Measurements from ENCODE around the gene CDH22. TPM values are rescaled to one million over a fixed set of nuclear protein-coding genes. Genes with fewer than 3 reads are reported as not detected.

CDH22 gene
- total and polyA plus RNA-seq, 2 donors from 2014 or later, result 0.19 to 1.6 TPM

DNA sequence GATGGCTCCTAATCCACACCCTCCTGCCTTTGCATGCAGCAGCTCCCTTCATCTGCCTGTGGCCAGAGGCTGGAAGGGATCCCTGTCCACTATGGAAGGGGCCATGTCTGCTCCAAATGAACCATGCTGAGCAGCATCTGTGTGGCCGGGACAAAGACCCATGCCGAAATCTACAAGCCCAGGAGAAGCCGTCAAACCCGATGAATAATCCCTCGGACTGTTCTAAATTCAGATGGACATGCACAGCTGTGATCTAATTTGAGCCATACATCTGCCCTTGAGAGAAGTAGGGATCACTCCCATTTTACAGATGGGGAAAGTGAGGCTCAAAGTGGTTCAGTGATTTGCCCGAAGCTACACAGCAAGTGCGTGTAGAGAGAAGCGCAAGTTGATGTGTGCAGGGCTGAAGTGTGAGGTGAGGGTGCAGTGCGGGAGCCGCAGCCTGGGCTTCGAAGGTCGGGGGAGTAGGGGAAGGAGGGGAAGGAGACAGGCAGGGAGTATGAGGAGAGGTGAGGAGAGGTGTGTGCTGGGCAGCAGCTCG is 22.6 kb upstream of the CDH22 start:
- Histone ChIP-seq H3K4me1 (ENCODE audit: control insufficient read depth in 2 of 3, insufficient read depth in 2 of 3, low read depth in 1 of 3, low read length in 3 of 3) (peaks cover 0 to 2% (median 0%) of the 10 kb centered on the region in 3 donors), H3K9me3 (ENCODE audit: control insufficient read depth in 2 of 3, insufficient read depth in 1 of 3, low read length in 3 of 3) (no peaks in the 10 kb centered on the region), H3K9ac (ENCODE audit: low read length in 3 of 3) (no peak overlapping the region), H3K4me3 (ENCODE audit: low read length in 3 of 3) (no peak overlapping the region), H3K27ac (ENCODE audit: low read depth in 2 of 2, low read length in 2 of 2) (no peak overlapping the region), H3K27me3 (ENCODE audit: control insufficient read depth, insufficient read depth, low read length) (no peaks in the 10 kb centered on the region), H3K36me3 (ENCODE audit: control insufficient read depth in 2 of 3, insufficient read depth in 3 of 3, low read length in 3 of 3) (no peaks in the 10 kb centered on the region)
- TF ChIP-seq, protein P1, sequence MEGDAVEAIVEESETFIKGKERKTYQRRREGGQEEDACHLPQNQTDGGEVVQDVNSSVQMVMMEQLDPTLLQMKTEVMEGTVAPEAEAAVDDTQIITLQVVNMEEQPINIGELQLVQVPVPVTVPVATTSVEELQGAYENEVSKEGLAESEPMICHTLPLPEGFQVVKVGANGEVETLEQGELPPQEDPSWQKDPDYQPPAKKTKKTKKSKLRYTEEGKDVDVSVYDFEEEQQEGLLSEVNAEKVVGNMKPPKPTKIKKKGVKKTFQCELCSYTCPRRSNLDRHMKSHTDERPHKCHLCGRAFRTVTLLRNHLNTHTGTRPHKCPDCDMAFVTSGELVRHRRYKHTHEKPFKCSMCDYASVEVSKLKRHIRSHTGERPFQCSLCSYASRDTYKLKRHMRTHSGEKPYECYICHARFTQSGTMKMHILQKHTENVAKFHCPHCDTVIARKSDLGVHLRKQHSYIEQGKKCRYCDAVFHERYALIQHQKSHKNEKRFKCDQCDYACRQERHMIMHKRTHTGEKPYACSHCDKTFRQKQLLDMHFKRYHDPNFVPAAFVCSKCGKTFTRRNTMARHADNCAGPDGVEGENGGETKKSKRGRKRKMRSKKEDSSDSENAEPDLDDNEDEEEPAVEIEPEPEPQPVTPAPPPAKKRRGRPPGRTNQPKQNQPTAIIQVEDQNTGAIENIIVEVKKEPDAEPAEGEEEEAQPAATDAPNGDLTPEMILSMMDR (IDR thresholded peaks at IDR 0.05; ENCODE audit: borderline replicate concordance, extremely low read depth, insufficient read depth), result no peak
- intact Hi-C loops (cut with DNase I), result no loop called here
- no peak for FAIRE-seq
- no peak for DNase-seq

DNA sequence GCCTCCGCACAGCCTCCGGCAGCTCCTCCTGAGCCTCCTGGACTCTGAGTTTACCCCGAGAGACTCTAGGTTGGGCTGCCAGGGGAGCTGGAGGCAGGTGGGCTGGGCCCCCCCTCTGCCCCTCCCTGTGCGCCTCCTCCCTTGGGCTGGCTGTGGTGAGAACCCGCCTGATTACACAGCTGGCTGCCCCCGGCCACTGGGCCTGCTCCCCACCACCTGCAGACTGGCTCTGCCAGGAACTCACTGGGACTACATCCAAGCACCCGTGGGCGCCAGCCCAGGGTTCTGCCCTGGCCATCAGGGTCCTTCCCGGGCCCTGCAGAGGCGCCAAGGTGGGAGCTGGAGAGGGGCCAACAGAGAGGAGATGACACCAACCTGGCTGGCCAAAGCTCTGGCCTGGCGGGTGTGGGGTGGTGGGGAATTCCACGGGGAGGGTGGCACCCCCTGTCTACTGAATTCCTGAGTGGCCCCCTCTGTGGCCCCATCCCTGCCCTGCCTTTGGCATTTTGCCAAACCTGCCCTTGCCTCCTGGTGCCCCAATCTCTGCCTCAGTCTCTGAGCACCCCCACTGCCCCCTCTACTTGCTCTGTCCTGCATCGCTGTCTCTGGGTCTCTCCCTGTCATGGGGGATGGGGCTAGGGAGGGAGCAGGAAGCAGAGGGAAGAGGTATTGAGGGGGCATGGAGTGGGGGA is 21.9 kb upstream of the CDH22 start:
- H3K27ac ChIP-seq (ENCODE audit: low read depth in 2 of 2, low read length in 2 of 2), result no peak overlapping the region
- intact Hi-C loops (cut with DNase I), result no loop called here
- no peak for FAIRE-seq

DNA sequence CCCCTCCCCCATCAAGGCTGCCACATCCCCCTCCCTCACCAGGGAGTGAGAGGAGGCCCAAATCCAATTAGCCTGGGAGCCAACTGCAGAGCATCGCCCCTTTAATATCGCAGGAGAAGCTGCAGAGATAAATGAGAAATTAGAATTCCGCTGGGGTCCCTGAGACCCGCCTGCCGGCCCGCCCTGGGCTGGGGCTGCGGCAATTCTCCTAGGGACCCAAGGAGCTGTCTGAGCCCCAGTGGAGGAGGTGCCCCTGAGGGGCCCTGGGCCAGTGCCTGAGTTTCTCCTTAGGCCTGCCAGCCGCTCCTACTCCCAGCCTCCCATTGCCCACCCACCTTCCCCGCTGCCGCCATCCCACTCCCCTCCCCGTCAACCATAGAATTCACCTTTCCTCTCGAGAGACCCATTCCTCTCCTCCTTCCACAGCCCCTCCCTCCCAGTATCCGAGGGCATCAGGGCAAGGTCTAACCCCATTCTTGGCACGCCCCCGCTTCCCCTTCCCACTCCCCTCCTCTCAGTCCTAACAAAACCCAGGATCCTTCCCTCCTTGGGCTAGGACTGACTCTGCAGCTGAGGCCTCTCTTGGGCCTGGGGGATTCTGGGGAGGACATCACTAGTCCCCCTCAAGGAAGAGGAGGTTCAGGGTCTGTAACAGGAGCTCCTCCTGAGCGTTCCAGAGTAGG is 20.0 kb upstream of the CDH22 start:
- no peaks in the 10 kb centered on the region for H3K27me3 ChIP-seq (ENCODE audit: control insufficient read depth, insufficient read depth, low read length)
- no peak for DNase-seq
- no peak overlapping the region for H3K4me3 ChIP-seq (ENCODE audit: low read length in 3 of 3)
- no peaks in the 10 kb centered on the region for H3K36me3 ChIP-seq (ENCODE audit: control insufficient read depth in 2 of 3, insufficient read depth in 3 of 3, low read length in 3 of 3)
- intact Hi-C loops (cut with DNase I), result no loop called here
- H3K9ac ChIP-seq (ENCODE audit: low read length in 3 of 3), result no peak overlapping the region
- no peak for FAIRE-seq
- H3K27ac ChIP-seq (ENCODE audit: low read depth in 2 of 2, low read length in 2 of 2), result no peak overlapping the region
- H3K9me3 ChIP-seq (ENCODE audit: control insufficient read depth in 2 of 3, insufficient read depth in 1 of 3, low read length in 3 of 3), result no peaks in the 10 kb centered on the region
- TF ChIP-seq, protein P1 (IDR thresholded peaks at IDR 0.05; ENCODE audit: borderline replicate concordance, extremely low read depth, insufficient read depth), result no peak
- peaks cover 0 to 2% (median 0%) of the 10 kb centered on the region in 3 donors for H3K4me1 ChIP-seq (ENCODE audit: control insufficient read depth in 2 of 3, insufficient read depth in 2 of 3, low read depth in 1 of 3, low read length in 3 of 3)

More for the DNA sequence above, 21.9 kb upstream of the CDH22 start:
- peak in 1 of 5 donors; percentile 94 for DNase-seq
- Histone ChIP-seq H3K4me3 (ENCODE audit: low read length in 3 of 3) (no peak overlapping the region), H3K36me3 (ENCODE audit: control insufficient read depth in 2 of 3, insufficient read depth in 3 of 3, low read length in 3 of 3) (no peaks in the 10 kb centered on the region), H3K9ac (ENCODE audit: low read length in 3 of 3) (no peak overlapping the region), H3K9me3 (ENCODE audit: control insufficient read depth in 2 of 3, insufficient read depth in 1 of 3, low read length in 3 of 3) (no peaks in the 10 kb centered on the region), H3K27me3 (ENCODE audit: control insufficient read depth, insufficient read depth, low read length) (no peaks in the 10 kb centered on the region), H3K4me1 (ENCODE audit: control insufficient read depth in 2 of 3, insufficient read depth in 2 of 3, low read depth in 1 of 3, low read length in 3 of 3) (peaks cover 0 to 2% (median 0%) of the 10 kb centered on the region in 3 donors)
- TF ChIP-seq, protein P1 (IDR thresholded peaks at IDR 0.05; ENCODE audit: borderline replicate concordance, extremely low read depth, insufficient read depth), result no peak
